ENCODE results near the gene PPFIBP1.

DNA sequence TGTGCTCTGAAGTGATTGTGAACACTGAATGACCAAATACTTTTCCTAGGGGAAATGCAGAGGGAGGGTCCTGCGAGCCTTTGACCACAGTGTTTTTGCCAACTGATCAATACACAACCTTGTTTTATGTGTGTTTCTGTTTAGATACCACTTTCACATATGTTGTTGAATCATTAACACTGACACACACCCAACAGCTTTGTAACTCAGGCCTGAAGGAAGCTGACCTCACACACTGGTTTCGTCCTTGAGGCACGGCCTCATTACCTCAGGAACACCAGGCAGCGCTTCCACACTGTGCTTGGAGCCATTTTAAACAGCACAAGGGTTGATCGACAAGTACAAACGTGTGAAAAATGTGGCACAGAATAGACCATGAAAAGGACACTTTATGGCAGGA, 60.0 kb downstream of the PPFIBP1 start:
- TF ChIP-seq, protein P1, sequence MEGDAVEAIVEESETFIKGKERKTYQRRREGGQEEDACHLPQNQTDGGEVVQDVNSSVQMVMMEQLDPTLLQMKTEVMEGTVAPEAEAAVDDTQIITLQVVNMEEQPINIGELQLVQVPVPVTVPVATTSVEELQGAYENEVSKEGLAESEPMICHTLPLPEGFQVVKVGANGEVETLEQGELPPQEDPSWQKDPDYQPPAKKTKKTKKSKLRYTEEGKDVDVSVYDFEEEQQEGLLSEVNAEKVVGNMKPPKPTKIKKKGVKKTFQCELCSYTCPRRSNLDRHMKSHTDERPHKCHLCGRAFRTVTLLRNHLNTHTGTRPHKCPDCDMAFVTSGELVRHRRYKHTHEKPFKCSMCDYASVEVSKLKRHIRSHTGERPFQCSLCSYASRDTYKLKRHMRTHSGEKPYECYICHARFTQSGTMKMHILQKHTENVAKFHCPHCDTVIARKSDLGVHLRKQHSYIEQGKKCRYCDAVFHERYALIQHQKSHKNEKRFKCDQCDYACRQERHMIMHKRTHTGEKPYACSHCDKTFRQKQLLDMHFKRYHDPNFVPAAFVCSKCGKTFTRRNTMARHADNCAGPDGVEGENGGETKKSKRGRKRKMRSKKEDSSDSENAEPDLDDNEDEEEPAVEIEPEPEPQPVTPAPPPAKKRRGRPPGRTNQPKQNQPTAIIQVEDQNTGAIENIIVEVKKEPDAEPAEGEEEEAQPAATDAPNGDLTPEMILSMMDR (IDR thresholded peaks at IDR 0.05) = no peak
- TF ChIP-seq EP300 (IDR thresholded peaks at IDR 0.05) = no peak
- no peak for TF ChIP-seq POLR2A (IDR thresholded peaks at IDR 0.05)
- no peak for TF ChIP-seq POLR2AphosphoS5 (IDR thresholded peaks at IDR 0.05)

All from upper lobe of left lung (tissue), 4 donors.